DOHH2 (cell line): ENCODE results near the gene UBE2A.

ENCODE experiments used
- H3F3A ChIP-seq: fragments of 200-600 bp; sonication (generic), shearing (Covaris generic); 2 replicates; pipeline ENCODE4 v1.6.0; 2016; ENCODE audit warnings: antibody characterized with exemption, mild to moderate bottlenecking; ENCODE audit not compliant: control insufficient read depth, insufficient read depth
- H3K27ac ChIP-seq: fragments of 200-600 bp; sonication (generic); 2 replicates; pipeline ENCODE4 v1.5.1; 2014; ENCODE audit warnings: low read depth, mild to moderate bottlenecking, low read length, moderate library complexity
- H3K27me3 ChIP-seq: fragments of 200-600 bp; sonication (generic); 2 replicates; pipeline ENCODE4 v1.6.1; 2014; ENCODE audit warnings: mild to moderate bottlenecking, low read length, mixed read lengths; ENCODE audit not compliant: control insufficient read depth
- H3K36me3 ChIP-seq: fragments of 200-600 bp; sonication (generic); 2 replicates; pipeline ENCODE4 v1.6.1; 2014; ENCODE audit warnings: mild to moderate bottlenecking, low read length, moderate library complexity, mixed read lengths; ENCODE audit not compliant: control insufficient read depth
- H3K4me1 ChIP-seq: fragments of 200-600 bp; sonication (generic); 2 replicates; pipeline ENCODE4 v1.6.1; 2014; ENCODE audit warnings: mild to moderate bottlenecking, low read length, mixed read lengths; ENCODE audit not compliant: control insufficient read depth
- H3K4me2 ChIP-seq: fragments of 200-600 bp; sonication (generic); 2 replicates; pipeline ENCODE4 v1.6.0; 2014; ENCODE audit warnings: mild to moderate bottlenecking, low read length, moderate library complexity
- H3K4me3 ChIP-seq: fragments of 200-600 bp; sonication (generic); 2 replicates; pipeline ENCODE4 v1.5.1; 2014; ENCODE audit warnings: mild to moderate bottlenecking, low read length, mixed read lengths
- H3K79me2 ChIP-seq: fragments of 200-600 bp; sonication (generic); 2 replicates; pipeline ENCODE4 v1.6.1; 2014; ENCODE audit warnings: mild to moderate bottlenecking, low read length, mixed read lengths; ENCODE audit not compliant: control insufficient read depth
- H3K9me2 ChIP-seq: fragments of 200-600 bp; sonication (generic); replicated peaks from 2 replicates; pipeline ENCODE4 v1.6.1; 2014; ENCODE audit warnings: mild to moderate bottlenecking, low read length, mixed read lengths; ENCODE audit not compliant: control insufficient read depth
- H3K9me3 ChIP-seq: fragments of 200-600 bp; sonication (generic); 2 replicates; pipeline ENCODE4 v1.6.1; 2014; ENCODE audit warnings: antibody characterized with exemption, low read length, mixed read lengths; ENCODE audit not compliant: control insufficient read depth, insufficient read depth
- H4K20me1 ChIP-seq: fragments of 200-600 bp; sonication (generic); 2 replicates; pipeline ENCODE4 v1.6.0; 2014; ENCODE audit warnings: low read depth, mild to moderate bottlenecking, antibody characterized with exemption, low read length, moderate library complexity; ENCODE audit not compliant: control insufficient read depth, insufficient read depth
- EZH2phosphoT487 ChIP-seq: fragments of 200-600 bp; sonication (generic); IDR thresholded peaks from 2 replicates; pipeline ENCODE4 v1.6.1; 2017; ENCODE audit warnings: borderline replicate concordance, mild to moderate bottlenecking, antibody characterized with exemption, low read length, moderate library complexity, mixed read lengths
- TF ChIP-seq, protein P1 (sequence below): fragments of 200-600 bp; sonication (generic); IDR thresholded peaks from one replicate; pipeline ENCODE4 v1.5.1; 2014; ENCODE audit warnings: antibody characterized with exemption, mild to moderate bottlenecking, low read depth, low read length; ENCODE audit not compliant: poor library complexity, severe bottlenecking

UBE2A gene

DNA sequence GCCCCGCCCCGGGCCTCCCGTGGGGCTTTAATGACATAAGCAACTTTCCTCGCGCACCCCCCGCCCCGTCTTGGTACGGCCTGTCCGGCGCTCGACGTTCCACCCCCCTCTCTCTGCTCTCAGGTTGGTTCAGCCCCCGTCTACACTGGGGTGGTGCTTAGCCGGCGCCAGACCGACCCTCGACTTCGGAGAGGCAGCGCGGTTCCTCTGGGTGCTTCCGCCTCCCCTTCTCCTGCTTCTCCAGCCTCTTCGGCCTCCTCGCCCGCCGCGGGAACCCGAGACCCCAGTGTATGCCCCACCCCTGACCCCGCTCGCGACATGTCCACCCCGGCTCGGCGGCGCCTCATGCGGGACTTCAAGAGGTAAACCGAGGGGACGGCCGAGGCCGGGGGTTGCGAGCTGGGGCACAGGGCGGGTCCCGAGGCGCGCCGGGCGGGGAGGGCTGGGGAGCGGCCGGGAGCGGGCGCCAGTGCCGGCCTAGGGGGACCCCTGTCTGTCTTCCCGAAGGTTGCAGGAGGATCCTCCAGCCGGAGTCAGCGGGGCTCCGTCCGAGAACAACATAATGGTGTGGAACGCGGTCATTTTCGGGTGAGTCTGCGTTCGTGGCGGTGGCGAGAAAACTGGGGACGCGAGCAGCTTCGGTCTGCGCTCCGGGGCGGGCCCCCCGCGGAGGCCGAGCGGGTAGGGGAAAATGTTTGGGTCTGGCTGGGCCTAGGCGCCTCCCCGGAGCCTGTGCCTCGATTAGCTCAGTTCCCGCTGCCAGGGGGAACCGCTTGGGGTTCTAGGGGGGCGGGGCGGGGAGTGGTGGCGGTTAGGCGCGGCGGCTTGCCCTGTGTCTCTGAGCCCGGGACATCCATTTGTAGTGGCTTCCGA lies at the start of gene UBE2A:
Gene UBE2A, plus strand, starts transcription at position 170 of the 873 bp plus-strand sequence. Its CDS starts 149 bp downstream, at position 319.
- H3F3A ChIP-seq = 0 out of 2 replicates have a peak, but pooled peaks cover 3% of the 10 kb centered on the region
- H3K36me3 ChIP-seq = peaks cover 19% of the 10 kb centered on the region
- H3K4me1 ChIP-seq = peaks cover 39% of the 10 kb centered on the region
- peak within 1 kb of the TSS; percentile 67 for H3K27ac ChIP-seq
- no peaks in the 10 kb centered on the region for H3K9me2 ChIP-seq
- H3K79me2 ChIP-seq = peaks cover 23% of the 10 kb centered on the region
- peak within 1 kb of the TSS; percentile 73 for H3K4me3 ChIP-seq
- no peak for TF ChIP-seq EZH2phosphoT487
- TF ChIP-seq, protein P1, sequence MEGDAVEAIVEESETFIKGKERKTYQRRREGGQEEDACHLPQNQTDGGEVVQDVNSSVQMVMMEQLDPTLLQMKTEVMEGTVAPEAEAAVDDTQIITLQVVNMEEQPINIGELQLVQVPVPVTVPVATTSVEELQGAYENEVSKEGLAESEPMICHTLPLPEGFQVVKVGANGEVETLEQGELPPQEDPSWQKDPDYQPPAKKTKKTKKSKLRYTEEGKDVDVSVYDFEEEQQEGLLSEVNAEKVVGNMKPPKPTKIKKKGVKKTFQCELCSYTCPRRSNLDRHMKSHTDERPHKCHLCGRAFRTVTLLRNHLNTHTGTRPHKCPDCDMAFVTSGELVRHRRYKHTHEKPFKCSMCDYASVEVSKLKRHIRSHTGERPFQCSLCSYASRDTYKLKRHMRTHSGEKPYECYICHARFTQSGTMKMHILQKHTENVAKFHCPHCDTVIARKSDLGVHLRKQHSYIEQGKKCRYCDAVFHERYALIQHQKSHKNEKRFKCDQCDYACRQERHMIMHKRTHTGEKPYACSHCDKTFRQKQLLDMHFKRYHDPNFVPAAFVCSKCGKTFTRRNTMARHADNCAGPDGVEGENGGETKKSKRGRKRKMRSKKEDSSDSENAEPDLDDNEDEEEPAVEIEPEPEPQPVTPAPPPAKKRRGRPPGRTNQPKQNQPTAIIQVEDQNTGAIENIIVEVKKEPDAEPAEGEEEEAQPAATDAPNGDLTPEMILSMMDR = peak; percentile 29
- peak within 1 kb of the TSS; percentile 70 for H3K4me2 ChIP-seq
- no peaks in the 10 kb centered on the region for H3K9me3 ChIP-seq
- H3K27me3 ChIP-seq = no peaks in the 10 kb centered on the region
- no peaks in the 10 kb centered on the region for H4K20me1 ChIP-seq

DNA sequence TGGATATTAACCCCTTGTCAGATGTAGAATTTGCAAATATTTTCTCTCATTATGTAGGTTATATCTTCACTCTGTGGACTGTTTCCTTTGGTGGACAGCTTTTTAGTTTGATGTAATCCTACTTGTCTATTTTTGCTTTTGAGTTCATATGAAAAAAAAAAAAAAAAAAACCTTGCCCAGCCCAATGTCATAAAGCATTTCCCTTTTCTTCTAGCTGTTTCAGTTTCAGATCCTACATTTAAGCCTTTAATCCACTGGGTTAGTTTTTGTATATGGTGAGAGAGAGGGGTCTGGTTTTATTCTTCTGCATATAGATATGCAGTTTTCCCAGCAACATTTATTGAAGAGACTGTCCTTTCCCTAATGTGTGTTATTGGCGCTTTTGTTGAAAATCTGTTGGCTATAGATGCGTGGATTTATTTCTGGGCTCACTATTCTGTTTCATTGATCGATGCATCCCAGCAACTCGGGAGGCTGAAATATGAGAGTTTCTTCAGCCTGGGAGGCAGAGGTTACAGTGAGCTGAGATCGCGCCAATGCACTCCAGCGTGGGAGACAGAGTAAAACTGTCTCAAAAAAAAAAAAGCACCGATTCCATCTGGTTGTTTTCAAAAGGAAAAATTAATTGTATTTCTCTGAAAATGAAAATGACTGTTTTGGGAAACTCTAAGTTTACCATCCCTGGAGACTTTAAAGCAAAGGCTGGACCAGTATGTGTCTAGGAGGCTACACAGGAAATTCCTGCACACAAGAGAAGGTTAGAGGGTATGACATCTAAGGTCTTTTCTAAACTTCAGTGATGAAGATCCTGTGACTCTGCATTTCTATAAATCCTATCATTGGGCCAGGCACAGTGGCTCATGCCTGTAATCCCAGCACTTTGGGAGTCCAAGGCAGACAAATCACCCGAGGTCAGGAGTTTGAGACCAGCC lies 44.8 kb upstream of the UBE2A start:
- Histone ChIP-seq H3K4me3 (peak overlapping the region; percentile 14; the same call in 1 of the 2 replicates), H3K4me2 (peak overlapping the region; percentile 47)

DNA sequence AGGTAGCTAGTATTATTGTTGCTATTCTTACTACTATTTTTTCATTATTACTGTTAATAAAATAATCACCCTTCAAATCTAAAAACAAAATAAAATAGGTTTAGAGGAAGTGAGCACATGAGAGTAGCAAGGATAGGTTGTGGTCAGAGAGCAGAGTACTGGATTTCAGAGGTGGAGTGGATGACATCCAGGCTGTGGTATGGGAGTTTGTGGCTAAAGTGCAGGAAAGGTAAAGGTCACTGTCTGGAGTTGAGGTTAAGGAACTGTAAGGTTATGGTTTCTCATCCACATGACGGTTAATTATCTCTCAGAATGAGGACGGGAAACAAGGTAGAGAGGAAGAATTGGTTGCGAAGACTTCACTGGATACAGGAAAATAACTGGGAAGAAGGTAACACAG lies 36.9 kb upstream of the UBE2A start:
- no peaks in the 10 kb centered on the region for H3K4me1 ChIP-seq
- no peaks in the 10 kb centered on the region for H3K27me3 ChIP-seq
- H3F3A ChIP-seq = no peaks in the 10 kb centered on the region
- H3K9me3 ChIP-seq = no peaks in the 10 kb centered on the region
- TF ChIP-seq, protein P1 = no peak
- no peak for TF ChIP-seq EZH2phosphoT487
- H3K79me2 ChIP-seq = no peaks in the 10 kb centered on the region
- no peaks in the 10 kb centered on the region for H3K9me2 ChIP-seq
- no peak overlapping the region for H3K4me3 ChIP-seq
- H3K4me2 ChIP-seq = no peak overlapping the region
- no peaks in the 10 kb centered on the region for H4K20me1 ChIP-seq
- H3K27ac ChIP-seq = no peak overlapping the region
- H3K36me3 ChIP-seq = peaks cover 11% of the 10 kb centered on the region

More for the DNA sequence above, 44.8 kb upstream of the UBE2A start:
- Histone ChIP-seq H3F3A (no peaks in the 10 kb centered on the region), H3K27me3 (no peaks in the 10 kb centered on the region), H4K20me1 (no peaks in the 10 kb centered on the region), H3K9me2 (no peaks in the 10 kb centered on the region), H3K9me3 (no peaks in the 10 kb centered on the region), H3K27ac (no peak overlapping the region), H3K4me1 (peaks cover 11% of the 10 kb centered on the region), H3K79me2 (no peaks in the 10 kb centered on the region), H3K36me3 (no peaks in the 10 kb centered on the region)
- TF ChIP-seq, protein P1 = no peak
- no peak for TF ChIP-seq EZH2phosphoT487
